ENCODE data around the gene LRRC8E. TPM values are rescaled to one million over a fixed set of nuclear protein-coding genes. Genes with fewer than 3 reads are reported as not detected.

Gene LRRC8E
- total RNA-seq, 1 donor from 2014 or later, result 4.3 TPM

GRCh38 chr19:7894612-7895309 is 6.5 kb downstream of the LRRC8E start:
- no peak for DNase-seq (ENCODE audit: low spot score in 2 of 2, unreplicated experiment in 2 of 2)
- Mint-ChIP-seq H3K4me3 (no peak overlapping the region), H3K27me3 (ENCODE audit: low read depth) (no peaks in the 10 kb centered on the region), H3K27ac (no peak overlapping the region), H3K36me3 (peaks cover 3% of the 10 kb centered on the region), H3K4me1 (peaks cover 3% of the 10 kb centered on the region), H3K9me3 (no peaks in the 10 kb centered on the region)
- no peak for TF ChIP-seq CTCF (IDR thresholded peaks at IDR 0.05; ENCODE audit: unreplicated experiment)

GRCh38 chr19:7895565-7895964 is 7.3 kb downstream of the LRRC8E start:
- no peak for TF ChIP-seq CTCF (IDR thresholded peaks at IDR 0.05; ENCODE audit: unreplicated experiment)
- Mint-ChIP-seq H3K27ac (no peak overlapping the region), H3K4me3 (no peak overlapping the region), H3K36me3 (peaks cover 3% of the 10 kb centered on the region), H3K27me3 (ENCODE audit: low read depth) (no peaks in the 10 kb centered on the region), H3K4me1 (peaks cover 3% of the 10 kb centered on the region), H3K9me3 (no peaks in the 10 kb centered on the region)
- no peak for DNase-seq (ENCODE audit: low spot score in 2 of 2, unreplicated experiment in 2 of 2)

- H3K4me3 Mint-ChIP-seq, result no peak overlapping the region
- H3K9me3 Mint-ChIP-seq, result no peaks in the 10 kb centered on the region
- H3K4me1 Mint-ChIP-seq, result peaks cover 5% of the 10 kb centered on the region
- DNase-seq (ENCODE audit: low spot score in 2 of 2, unreplicated experiment in 2 of 2), result no peak
- H3K36me3 Mint-ChIP-seq, result peaks cover 3% of the 10 kb centered on the region
- H3K27ac Mint-ChIP-seq, result no peak overlapping the region
- no peak for TF ChIP-seq CTCF (IDR thresholded peaks at IDR 0.05; ENCODE audit: unreplicated experiment)
- no peaks in the 10 kb centered on the region for H3K27me3 Mint-ChIP-seq (ENCODE audit: low read depth)
Observed at GRCh38 chr19:7897292-7897691, 9.0 kb downstream of the LRRC8E start.

- Mint-ChIP-seq H3K9me3 (no peaks in the 10 kb centered on the region), H3K4me1 (peaks cover 10% of the 10 kb centered on the region), H3K27me3 (ENCODE audit: low read depth) (peaks cover 2% of the 10 kb centered on the region), H3K27ac (no peak overlapping the region), H3K4me3 (no peak overlapping the region), H3K36me3 (peaks cover 3% of the 10 kb centered on the region)
- no peak for TF ChIP-seq CTCF (IDR thresholded peaks at IDR 0.05; ENCODE audit: unreplicated experiment)
- DNase-seq (ENCODE audit: low spot score in 2 of 2, unreplicated experiment in 2 of 2), result no peak
Observed at GRCh38 chr19:7898967-7899366, 10.7 kb downstream of the LRRC8E start.

- peaks cover 12% of the 10 kb centered on the region for H3K4me1 Mint-ChIP-seq
- no peak for DNase-seq (ENCODE audit: low spot score in 2 of 2, unreplicated experiment in 2 of 2)
- peaks cover 2% of the 10 kb centered on the region for H3K27me3 Mint-ChIP-seq (ENCODE audit: low read depth)
- peaks cover 3% of the 10 kb centered on the region for H3K36me3 Mint-ChIP-seq
- H3K4me3 Mint-ChIP-seq, result no peak overlapping the region
- no peak for TF ChIP-seq CTCF (IDR thresholded peaks at IDR 0.05; ENCODE audit: unreplicated experiment)
- H3K27ac Mint-ChIP-seq, result no peak overlapping the region
- no peaks in the 10 kb centered on the region for H3K9me3 Mint-ChIP-seq
Observed at GRCh38 chr19:7899751-7900378, 11.6 kb downstream of the LRRC8E start.

All from mesothelial cell of epicardium (in vitro differentiated cells).